ENCODE measurements around the gene MKLN1. TPM values are rescaled to one million over a fixed set of nuclear protein-coding genes. Genes with fewer than 3 reads are reported as not detected.

MKLN1 gene
- total and polyA plus RNA-seq, 2 of the 4 experiments (the other 2 are of a cell fraction), result 17.5 to 52.0 TPM

DNA sequence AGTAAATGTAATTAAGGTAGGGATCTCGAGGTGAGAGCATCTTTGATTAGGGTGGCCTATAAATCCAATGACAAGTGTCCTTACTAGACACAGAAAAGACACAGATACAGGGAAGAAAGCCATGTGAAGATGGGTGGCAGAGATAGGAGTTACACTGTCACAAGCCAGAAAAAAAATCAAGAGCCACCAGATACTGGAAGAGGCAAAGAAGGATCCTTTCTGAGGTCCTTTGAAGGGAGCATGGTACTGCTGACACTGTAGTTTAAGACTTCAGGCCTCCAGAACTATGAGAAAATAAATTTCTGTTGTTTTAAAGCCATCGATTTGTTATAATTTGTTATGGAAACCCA, 56.6 kb downstream of the MKLN1 start:
- no peak overlapping the region for H2AFZ ChIP-seq (replicated peaks; ENCODE audit: low read length, poor library complexity)
- H3K14ac ChIP-seq (replicated peaks; ENCODE audit: low read depth, low read length), result peak overlapping the region; percentile 54
- H3K9me1 ChIP-seq (ENCODE audit: insufficient read depth, low read length), result no peaks in the 10 kb centered on the region
- H4K8ac ChIP-seq (ENCODE audit: low read depth in 2 of 2, low read length in 2 of 2), result no peak overlapping the region
- H3K9ac ChIP-seq (ENCODE audit: low read depth, low read length), result no peak overlapping the region
- no peak overlapping the region for H2BK15ac ChIP-seq (ENCODE audit: low read depth, low read length)
- intact Hi-C loops (cut with micrococcal nuclease), result no loop called here
- in situ Hi-C loops (cut with MboI; ENCODE audit: low sequenced_read_pairs), result no loop called here
- H3K27ac ChIP-seq (ENCODE audit: insufficient read depth, low read length), result no peak overlapping the region
- ChIA-PET POLR2A (ENCODE audit: unreplicated experiment) (no interaction called here), CTCF (no interaction called here)
- H2BK20ac ChIP-seq (ENCODE audit: low read depth, low read length), result no peak overlapping the region
- H3K27me3 ChIP-seq (ENCODE audit: control insufficient read depth, insufficient read depth, low read length), result no peaks in the 10 kb centered on the region
- peak overlapping the region; percentile 12; the same call in 1 of the 2 replicates for H3K18ac ChIP-seq (ENCODE audit: low read depth, low read length)
- H2BK5ac ChIP-seq (ENCODE audit: low read depth, low read length, poor library complexity, severe bottlenecking), result peak overlapping the region; percentile 10
- no peak overlapping the region for H3K4me2 ChIP-seq (ENCODE audit: low read depth, low read length)
- DNase-seq, result no peak
- no peak overlapping the region for H2AK5ac ChIP-seq (ENCODE audit: low read depth, low read length)
- no TSS peak for BruUV-seq (replicated peaks)
- WGBS, 2 experiments (ENCODE audit: extremely low coverage in 2 of 2, insufficient read length in 1 of 2), result no CpG with 5 or more reads among the region's 2 CpGs
- no peak for TF ChIP-seq RFX5 (IDR thresholded peaks at IDR 0.05; ENCODE audit: low read depth, low read length)
- TF ChIP-seq MXI1 (IDR thresholded peaks at IDR 0.05; ENCODE audit: borderline replicate concordance, low read depth, low read length), result no peak
- no peak for TF ChIP-seq SMC3 (IDR thresholded peaks at IDR 0.05; ENCODE audit: low read depth, low read length)
- TF ChIP-seq BHLHE40 (IDR thresholded peaks at IDR 0.05; ENCODE audit: low read depth, low read length), result no peak
- no peak overlapping the region for H4K91ac ChIP-seq (ENCODE audit: insufficient read depth, low read depth, low read length)
- H3K79me1 ChIP-seq (ENCODE audit: low read depth in 1 of 2, low read length in 2 of 2), result peaks cover 27 to 50% of the 10 kb centered on the region in 2 experiments
- H3K4me3 ChIP-seq (ENCODE audit: insufficient read depth, low read depth, low read length), result no peak overlapping the region
- H3K4ac ChIP-seq (ENCODE audit: low read depth, low read length), result no peak overlapping the region; the same call in 1 of the 2 replicates
- H3K4me1 ChIP-seq (ENCODE audit: control insufficient read depth, insufficient read depth, low read length), result peaks cover 6% of the 10 kb centered on the region
- H4K5ac ChIP-seq (ENCODE audit: low read depth, low read length), result no peak overlapping the region; the same call in 1 of the 2 replicates
- dilution Hi-C loops (cut with HindIII; ENCODE audit: low sequenced_read_pairs, unreplicated experiment), result no loop called here
- no peak overlapping the region for H2AK9ac ChIP-seq (replicated peaks; ENCODE audit: low read depth, low read length, poor library complexity)
- no peak overlapping the region for H3K56ac ChIP-seq (ENCODE audit: extremely low read depth, insufficient read depth, low read length)
- H4K20me1 ChIP-seq (ENCODE audit: insufficient read depth, low read length), result peaks cover 9% of the 10 kb centered on the region; the same call in 1 of the 2 replicates
- 0 out of 2 replicates have a peak overlapping the region, but pooled peaks have one; percentile 23 for H2BK120ac ChIP-seq (ENCODE audit: low read depth, low read length)
- no peaks in the 10 kb centered on the region for H3K9me3 ChIP-seq (ENCODE audit: control insufficient read depth, insufficient read depth, low read length)
- peak overlapping the region; percentile 73; the same call in 1 of the 2 replicates for H3K23ac ChIP-seq (ENCODE audit: low read depth, low read length)
- no peak for ATAC-seq (ENCODE audit: low read depth)
- peaks cover 2% of the 10 kb centered on the region; the same call in 1 of the 2 replicates for H3K36me3 ChIP-seq (ENCODE audit: control insufficient read depth, insufficient read depth, low read length)
